ENCODE data around the gene TMEM63A.
"Not testable (repeated sequence)": the region's sequence is repeated elsewhere in the genome, so short reads cannot be mapped to it uniquely, and the experiment has no call there.

The TMEM63A gene

GRCh38 chr1:225891229-225891972 lies 9.2 kb upstream of the TMEM63A start:
- Histone ChIP-seq H3K36me3 (ENCODE audit: control insufficient read depth, insufficient read depth, low read length) (no peaks in the 10 kb centered on the region), H3K27ac (ENCODE audit: low read length) (no peak overlapping the region), H3K27me3 (ENCODE audit: control insufficient read depth, insufficient read depth, low read length) (no peaks in the 10 kb centered on the region), H3K4me3 (ENCODE audit: low read length) (no peak overlapping the region), H3K4me1 (ENCODE audit: control insufficient read depth, insufficient read depth, low read length) (peaks cover 7% of the 10 kb centered on the region), H3K9me3 (ENCODE audit: control insufficient read depth, insufficient read depth, low read length) (no peaks in the 10 kb centered on the region)
- no peak for DNase-seq (ENCODE audit: low read depth, low spot score)
- WGBS (ENCODE audit: insufficient coverage, insufficient read length) = no CpG with 5 or more reads among the region's 14 CpGs

GRCh38 chr1:225890346-225891228 lies 8.4 kb upstream of the TMEM63A start:
- Histone ChIP-seq H3K4me3 (ENCODE audit: low read length) (no peak overlapping the region), H3K27ac (ENCODE audit: low read length) (no peak overlapping the region), H3K36me3 (ENCODE audit: control insufficient read depth, insufficient read depth, low read length) (no peaks in the 10 kb centered on the region), H3K9me3 (ENCODE audit: control insufficient read depth, insufficient read depth, low read length) (no peaks in the 10 kb centered on the region), H3K4me1 (ENCODE audit: control insufficient read depth, insufficient read depth, low read length) (peaks cover 7% of the 10 kb centered on the region), H3K27me3 (ENCODE audit: control insufficient read depth, insufficient read depth, low read length) (no peaks in the 10 kb centered on the region)
- DNase-seq (ENCODE audit: low read depth, low spot score) = no peak
- WGBS (ENCODE audit: insufficient coverage, insufficient read length) = no CpG with 5 or more reads among the region's 6 CpGs

GRCh38 chr1:225889743-225890142 lies 7.6 kb upstream of the TMEM63A start:
- Histone ChIP-seq H3K4me3 (ENCODE audit: low read length) (no peak overlapping the region), H3K36me3 (ENCODE audit: control insufficient read depth, insufficient read depth, low read length) (no peaks in the 10 kb centered on the region), H3K27ac (ENCODE audit: low read length) (no peak overlapping the region), H3K4me1 (ENCODE audit: control insufficient read depth, insufficient read depth, low read length) (peaks cover 7% of the 10 kb centered on the region), H3K9me3 (ENCODE audit: control insufficient read depth, insufficient read depth, low read length) (no peaks in the 10 kb centered on the region), H3K27me3 (ENCODE audit: control insufficient read depth, insufficient read depth, low read length) (no peaks in the 10 kb centered on the region)
- no CpG with 5 or more reads among the region's 5 CpGs for WGBS (ENCODE audit: insufficient coverage, insufficient read length)
- no peak for DNase-seq (ENCODE audit: low read depth, low spot score)

- Histone ChIP-seq H3K4me1 (ENCODE audit: control insufficient read depth, insufficient read depth, low read length) (peaks cover 7% of the 10 kb centered on the region), H3K27ac (ENCODE audit: low read length) (no peak within 1 kb of the TSS), H3K27me3 (ENCODE audit: control insufficient read depth, insufficient read depth, low read length) (no peaks in the 10 kb centered on the region), H3K36me3 (ENCODE audit: control insufficient read depth, insufficient read depth, low read length) (no peaks in the 10 kb centered on the region), H3K9me3 (ENCODE audit: control insufficient read depth, insufficient read depth, low read length) (no peaks in the 10 kb centered on the region), H3K4me3 (ENCODE audit: low read length) (no peak within 1 kb of the TSS)
- no peak for DNase-seq (ENCODE audit: low read depth, low spot score)
- no CpG with 5 or more reads among the region's 11 CpGs for WGBS (ENCODE audit: insufficient coverage, insufficient read length)
Measured at GRCh38 chr1:225888898-225889601, 6.9 kb upstream of the TMEM63A start, which contains the start of gene LEFTY1. TSS of gene LEFTY1 (minus strand) at chr1:225889146. CDS start at chr1:225889066, 80 bp downstream.

- Histone ChIP-seq H3K36me3 (ENCODE audit: control insufficient read depth, insufficient read depth, low read length) (no peaks in the 10 kb centered on the region), H3K4me1 (ENCODE audit: control insufficient read depth, insufficient read depth, low read length) (peaks cover 7% of the 10 kb centered on the region), H3K27ac (ENCODE audit: low read length) (no peak overlapping the region), H3K27me3 (ENCODE audit: control insufficient read depth, insufficient read depth, low read length) (no peaks in the 10 kb centered on the region), H3K4me3 (ENCODE audit: low read length) (no peak overlapping the region), H3K9me3 (ENCODE audit: control insufficient read depth, insufficient read depth, low read length) (no peaks in the 10 kb centered on the region)
- WGBS (ENCODE audit: insufficient coverage, insufficient read length) = no CpG with 5 or more reads among the region's 18 CpGs
- no peak for DNase-seq (ENCODE audit: low read depth, low spot score)
Measured at GRCh38 chr1:225888289-225888897, 6.2 kb upstream of the TMEM63A start.

- WGBS (ENCODE audit: insufficient coverage, insufficient read length) = no CpG with 5 or more reads among the region's 56 CpGs
- not testable (repeated sequence) for H3K4me3 ChIP-seq (ENCODE audit: low read length); H3K36me3 ChIP-seq (ENCODE audit: control insufficient read depth, insufficient read depth, low read length); DNase-seq (ENCODE audit: low read depth, low spot score); H3K27ac ChIP-seq (ENCODE audit: low read length); H3K9me3 ChIP-seq (ENCODE audit: control insufficient read depth, insufficient read depth, low read length); H3K27me3 ChIP-seq (ENCODE audit: control insufficient read depth, insufficient read depth, low read length); H3K4me1 ChIP-seq (ENCODE audit: control insufficient read depth, insufficient read depth, low read length)
Measured at GRCh38 chr1:225887554-225888288, 5.5 kb upstream of the TMEM63A start.

GRCh38 chr1:225887030-225887314 lies 4.8 kb upstream of the TMEM63A start:
- Histone ChIP-seq H3K36me3 (ENCODE audit: control insufficient read depth, insufficient read depth, low read length) (no peaks in the 10 kb centered on the region), H3K4me1 (ENCODE audit: control insufficient read depth, insufficient read depth, low read length) (peaks cover 7% of the 10 kb centered on the region), H3K27ac (ENCODE audit: low read length) (no peak overlapping the region), H3K4me3 (ENCODE audit: low read length) (no peak overlapping the region), H3K27me3 (ENCODE audit: control insufficient read depth, insufficient read depth, low read length) (no peaks in the 10 kb centered on the region), H3K9me3 (ENCODE audit: control insufficient read depth, insufficient read depth, low read length) (no peaks in the 10 kb centered on the region)
- DNase-seq (ENCODE audit: low read depth, low spot score) = no peak
- no CpG with 5 or more reads among the region's 7 CpGs for WGBS (ENCODE audit: insufficient coverage, insufficient read length)

- no peak for DNase-seq (ENCODE audit: low read depth, low spot score)
- H3K27me3 ChIP-seq (ENCODE audit: control insufficient read depth, insufficient read depth, low read length) = no peaks in the 10 kb centered on the region
Measured at GRCh38 chr1:225886159-225887029, 4.2 kb upstream of the TMEM63A start.

GRCh38 chr1:225885336-225885735 lies 3.2 kb upstream of the TMEM63A start:
- Histone ChIP-seq H3K4me1 (ENCODE audit: control insufficient read depth, insufficient read depth, low read length) (peaks cover 4% of the 10 kb centered on the region), H3K27ac (ENCODE audit: low read length) (no peak overlapping the region), H3K9me3 (ENCODE audit: control insufficient read depth, insufficient read depth, low read length) (no peaks in the 10 kb centered on the region), H3K27me3 (ENCODE audit: control insufficient read depth, insufficient read depth, low read length) (no peaks in the 10 kb centered on the region), H3K36me3 (ENCODE audit: control insufficient read depth, insufficient read depth, low read length) (no peaks in the 10 kb centered on the region), H3K4me3 (ENCODE audit: low read length) (no peak overlapping the region)
- no CpG with 5 or more reads among the region's 6 CpGs for WGBS (ENCODE audit: insufficient coverage, insufficient read length)
- DNase-seq (ENCODE audit: low read depth, low spot score) = no peak

More at GRCh38 chr1:225886159-225887029, 4.2 kb upstream of the TMEM63A start:
- no peak overlapping the region for H3K4me3 ChIP-seq (ENCODE audit: low read length)
- no peaks in the 10 kb centered on the region for H3K9me3 ChIP-seq (ENCODE audit: control insufficient read depth, insufficient read depth, low read length)
- WGBS (ENCODE audit: insufficient coverage, insufficient read length) = no CpG with 5 or more reads among the region's 19 CpGs
- H3K27ac ChIP-seq (ENCODE audit: low read length) = no peak overlapping the region
- H3K4me1 ChIP-seq (ENCODE audit: control insufficient read depth, insufficient read depth, low read length) = peaks cover 7% of the 10 kb centered on the region
- no peaks in the 10 kb centered on the region for H3K36me3 ChIP-seq (ENCODE audit: control insufficient read depth, insufficient read depth, low read length)
